HCT116 (cell line): ENCODE results near the gene DENND4C. TPM values are rescaled to one million over a fixed set of nuclear protein-coding genes. Genes with fewer than 3 reads are reported as not detected.

Experiments
- ATAC-seq: fragments of 200-7000 bp; cut with Tn5 transposase; 2 replicates; pipeline ENCODE4 v1.9.1; 2020; ENCODE audit warnings: mild to moderate bottlenecking, moderate library complexity
- BruUV-seq: library from RNA; stranded (reverse); fragments of 400-500 nt; replicated peaks from 2 replicates; lab custom pipeline; 2021; lab: Mats Ljungman, UMichigan
- CTCF ChIA-PET: fragments of 300-600 bp; sonication (Branson Sonifier 250); formaldehyde crosslinking; loops from one replicate; lab custom pipeline; 2021; ENCODE audit warnings: antibody characterized with exemption; lab: Charles Lee
- POLR2A ChIA-PET: fragments of 300-600, 350-600 bp; sonication (Branson Sonifier 250); formaldehyde crosslinking; loops from one replicate; lab custom pipeline; 2021; ENCODE audit warnings: antibody characterized with exemption; lab: Charles Lee
- RAD21 ChIA-PET, 2 experiments: fragments of 300-600 bp; sonication (Branson Sonifier 250); formaldehyde crosslinking; loops; one replicate each; lab custom pipeline; 2023; ENCODE audit warnings: low total read pairs in 2 of 2; ENCODE audit not compliant: uncharacterized antibody in 2 of 2, unreplicated experiment in 2 of 2, low non-redundant PET in 1 of 2; lab: Charles Lee
- DNase-seq: peaks from one replicate; pipeline ENCODE4 v3.0.0-alpha.2; 2010; ENCODE audit warnings: low read depth, low spot score
- H2AFZ ChIP-seq: fragments of 200-600 bp; shearing (Covaris generic), sonication (generic); 2 replicates; pipeline ENCODE4 v1.6.1; 2017; ENCODE audit warnings: low read depth, mixed run types, mixed read lengths, antibody characterized with exemption, low read length; ENCODE audit not compliant: poor library complexity, severe bottlenecking
- H3K27ac ChIP-seq: 2 replicates; pipeline ENCODE4 v1.5.1; 2012; ENCODE audit warnings: low read depth, low read length
- H3K27me3 ChIP-seq: fragments of 200-600 bp; sonication (generic); 2 replicates; pipeline ENCODE4 v1.6.1; 2016; ENCODE audit warnings: mixed run types, low read length, mixed read lengths; ENCODE audit not compliant: insufficient read depth
- H3K36me3 ChIP-seq, 2 experiments: fragments of 200-500 bp in 1 of 2; fragments of 200-600 bp in 1 of 2; sonication (Bioruptor generic) in 1 of 2; sonication (generic) in 1 of 2; 2 replicates each; pipeline versions ENCODE4 v1.5.1 to v1.6.1; 2014 to 2016; ENCODE audit warnings: low read length in 2 of 2, inconsistent platforms in 1 of 2, mixed read lengths in 1 of 2, mixed run types in 1 of 2; ENCODE audit not compliant: insufficient read depth in 2 of 2, control insufficient read depth in 1 of 2
- H3K4me1 ChIP-seq, 2 experiments: fragments of 200-600 bp in 1 of 2; sonication (generic) in 1 of 2; 2 replicates each; pipeline versions ENCODE4 v1.5.1 to v1.6.1; 2012 to 2017; ENCODE audit warnings: low read length in 2 of 2, inconsistent platforms in 1 of 2, mild to moderate bottlenecking in 1 of 2, mixed read lengths in 1 of 2, mixed run types in 1 of 2, moderate library complexity in 1 of 2; ENCODE audit not compliant: insufficient read depth in 2 of 2, control insufficient read depth in 1 of 2
- H3K4me2 ChIP-seq: fragments of 200-600 bp; sonication (generic); 2 replicates; pipeline ENCODE4 v1.6.1; 2017; ENCODE audit warnings: mixed run types, low read length, mixed read lengths
- H3K4me3 ChIP-seq, 2 experiments: fragments of 200-600 bp in 1 of 2; sonication (generic) in 1 of 2; replicated peaks in 1 of 2; 2 replicates each; pipeline ENCODE4 v1.5.1; 2011 to 2016; ENCODE audit warnings: low read length in 2 of 2, control low read depth in 1 of 2, low read depth in 1 of 2, mild to moderate bottlenecking in 1 of 2, mixed read lengths in 1 of 2, mixed run types in 1 of 2
- H3K79me2 ChIP-seq: fragments of 200-600 bp; sonication (generic); 2 replicates; pipeline ENCODE4 v1.6.1; 2017; ENCODE audit warnings: mild to moderate bottlenecking, mixed run types, low read length, moderate library complexity, mixed read lengths; ENCODE audit not compliant: insufficient read depth
- H3K9ac ChIP-seq: fragments of 200-600 bp; sonication (generic); 2 replicates; pipeline ENCODE4 v1.6.1; 2016; ENCODE audit warnings: low read length, mixed read lengths
- H3K9me2 ChIP-seq: fragments of 200-600 bp; sonication (generic), shearing (Covaris generic); 2 replicates; pipeline ENCODE4 v1.6.1; 2017; ENCODE audit warnings: mixed run types, mild to moderate bottlenecking, moderate library complexity; ENCODE audit not compliant: insufficient read depth
- H3K9me3 ChIP-seq, 2 experiments: fragments of 200-500 bp in 1 of 2; fragments of 200-600 bp in 1 of 2; sonication (Bioruptor generic) in 1 of 2; sonication (generic) in 1 of 2; 2 replicates each; pipeline ENCODE4 v1.6.1; 2014 to 2017; ENCODE audit warnings: low read length in 2 of 2, mixed read lengths in 2 of 2, inconsistent platforms in 1 of 2, low read depth in 1 of 2, mild to moderate bottlenecking in 1 of 2, mixed run types in 1 of 2, moderate library complexity in 1 of 2; ENCODE audit not compliant: control insufficient read depth in 1 of 2, insufficient read depth in 1 of 2
- H4K20me1 ChIP-seq: fragments of 200-600 bp; sonication (generic), shearing (Covaris generic); 2 replicates; pipeline ENCODE4 v1.6.1; 2017; ENCODE audit warnings: mixed run types, mild to moderate bottlenecking, moderate library complexity; ENCODE audit not compliant: insufficient read depth
- CBX3 ChIP-seq: IDR thresholded peaks from 2 replicates; pipeline ENCODE4 v1.6.1; 2012; ENCODE audit warnings: low read depth
- CEBPB ChIP-seq: IDR thresholded peaks from 2 replicates; pipeline ENCODE4 v1.6.1; 2012; ENCODE audit warnings: low read depth
- ELF1 ChIP-seq: IDR thresholded peaks from 2 replicates; pipeline ENCODE4 v1.6.1; 2012; ENCODE audit warnings: low read depth, borderline replicate concordance
- EZH2phosphoT487 ChIP-seq: fragments of 200-600 bp; IDR thresholded peaks from 2 replicates; pipeline ENCODE4 v1.6.1; 2018; ENCODE audit warnings: antibody characterized with exemption, borderline replicate concordance
- JUND ChIP-seq: IDR thresholded peaks from 2 replicates; pipeline ENCODE4 v1.6.1; 2012
- MAX ChIP-seq: IDR thresholded peaks from 2 replicates; pipeline ENCODE4 v1.6.1; 2012
- POLR2AphosphoS5 ChIP-seq: IDR thresholded peaks from 2 replicates; pipeline ENCODE4 v1.6.1; 2011; ENCODE audit warnings: mild to moderate bottlenecking, low read depth, low read length, moderate library complexity
- RAD21 ChIP-seq: IDR thresholded peaks from 2 replicates; pipeline ENCODE4 v1.6.1; 2012; ENCODE audit warnings: low read depth, mild to moderate bottlenecking
- REST ChIP-seq: IDR thresholded peaks from 2 replicates; pipeline ENCODE4 v1.6.1; 2012; ENCODE audit warnings: low read depth
- SRF ChIP-seq: IDR thresholded peaks from 2 replicates; pipeline ENCODE4 v1.6.1; 2012; ENCODE audit warnings: low read depth
- TCF7L2 ChIP-seq: IDR thresholded peaks from 2 replicates; pipeline ENCODE4 v1.7.0; 2011; ENCODE audit warnings: borderline replicate concordance, inconsistent platforms; ENCODE audit not compliant: insufficient read depth, insufficient read length; ENCODE audit errors: extremely low read depth
- YY1 ChIP-seq: IDR thresholded peaks from 2 replicates; pipeline ENCODE4 v1.6.1; 2011; ENCODE audit warnings: low read length, low read depth, moderate library complexity, mild to moderate bottlenecking; ENCODE audit not compliant: insufficient replicate concordance; ENCODE audit errors: extremely low read depth
- ZBTB33 ChIP-seq: IDR thresholded peaks from 2 replicates; pipeline ENCODE4 v1.6.1; 2011; ENCODE audit warnings: mild to moderate bottlenecking, low read length, moderate library complexity; ENCODE audit not compliant: insufficient replicate concordance; ENCODE audit errors: extremely low read depth
- ZNF274 ChIP-seq: fragments of 200-500 bp; sonication (Bioruptor generic); IDR thresholded peaks from 2 replicates; pipeline ENCODE4 v1.6.1; 2014; ENCODE audit warnings: mild to moderate bottlenecking, low read depth, low read length, inconsistent platforms
- intact Hi-C: fragments of 100-400 bp; cut with micrococcal nuclease; formaldehyde crosslinking; loops from 2 replicates; pipeline ENCODE4 v1.10.0; 2022
- total RNA-seq: library from RNA; stranded (reverse); gene quantifications from one replicate; pipeline ENCODE4 v1.2.1, GENCODE V29; 2021; ENCODE audit not compliant: unreplicated experiment

The DENND4C gene
- total RNA-seq, 1 experiment from 2014 or later: 20.9 TPM

- ChIA-PET POLR2A (no interaction called here), CTCF (no interaction called here), RAD21 (no interaction called here)
- Histone ChIP-seq H3K9ac (no peak overlapping the region), H3K27ac (no peak overlapping the region), H3K27me3 (no peaks in the 10 kb centered on the region), H2AFZ (no peak overlapping the region), H4K20me1 (no peaks in the 10 kb centered on the region), H3K4me2 (no peak overlapping the region), H3K4me3 (no peak overlapping the region), H3K79me2 (no peaks in the 10 kb centered on the region), H3K9me3 (no peaks in the 10 kb centered on the region), H3K4me1 (no peaks in the 10 kb centered on the region), H3K36me3 (no peaks in the 10 kb centered on the region), H3K9me2 (no peaks in the 10 kb centered on the region)
- ATAC-seq (no peak), DNase-seq (no peak)
- no TSS peak for BruUV-seq
- TF ChIP-seq YY1 (no peak), REST (no peak), MAX (no peak), CBX3 (no peak), CEBPB (no peak), SRF (no peak), EZH2phosphoT487 (no peak), TCF7L2 (no peak), ZNF274 (no peak), POLR2AphosphoS5 (no peak), RAD21 (no peak), ZBTB33 (no peak), ELF1 (no peak), JUND (no peak)
- intact Hi-C loops: no loop called here
These were observed 14.0 kb upstream of the DENND4C start for GRCh38 chr9:19216466-19216865.
